Measurements from ENCODE around the gene SPATA22. TPM values are rescaled to one million over a fixed set of nuclear protein-coding genes. Genes with fewer than 3 reads are reported as not detected.

The SPATA22 gene
- total and polyA plus RNA-seq, 2 of the 4 experiments (the other 2 are of a cell fraction) = 0.18 to 0.29 TPM

DNA sequence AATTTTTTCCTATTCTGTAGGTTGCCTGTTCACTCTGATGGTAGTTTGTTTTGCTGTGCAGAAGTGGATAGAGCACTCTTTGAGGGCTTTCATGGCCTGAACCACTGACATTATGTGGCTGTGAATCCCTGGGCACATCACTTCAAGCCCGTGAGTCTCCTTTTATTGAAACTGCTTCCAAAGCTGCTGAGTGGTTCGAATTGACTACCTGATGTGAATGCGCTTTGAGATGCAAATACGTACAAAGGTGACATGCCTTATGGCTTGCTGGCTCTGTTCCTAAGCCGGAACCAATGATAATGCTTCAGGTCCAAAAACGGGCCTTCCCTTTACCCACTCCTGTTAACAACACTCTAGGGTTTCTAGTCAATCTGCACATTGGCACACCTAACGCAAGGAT, 38.5 kb upstream of the SPATA22 start:
- intact Hi-C loops (cut with micrococcal nuclease) = no loop called here
- H3K27me3 ChIP-seq (ENCODE audit: control insufficient read depth, insufficient read depth, low read length) = no peaks in the 10 kb centered on the region; the same call in 1 of the 2 replicates
- no peak overlapping the region for H2BK5ac ChIP-seq (ENCODE audit: low read depth, low read length, poor library complexity, severe bottlenecking)
- H2BK20ac ChIP-seq (ENCODE audit: low read depth, low read length) = no peak overlapping the region
- no peak overlapping the region for H3K23ac ChIP-seq (ENCODE audit: low read depth, low read length)
- no peak overlapping the region for H2BK15ac ChIP-seq (ENCODE audit: low read depth, low read length)
- H2AK5ac ChIP-seq (ENCODE audit: low read depth, low read length) = no peak overlapping the region
- dilution Hi-C loops (cut with HindIII; ENCODE audit: low sequenced_read_pairs, unreplicated experiment) = no loop called here
- no TSS peak for BruUV-seq (replicated peaks)
- no peaks in the 10 kb centered on the region for H3K36me3 ChIP-seq (ENCODE audit: control insufficient read depth, insufficient read depth, low read length)
- no peak overlapping the region for H3K27ac ChIP-seq (ENCODE audit: insufficient read depth, low read length)
- in situ Hi-C loops (cut with MboI; ENCODE audit: low sequenced_read_pairs) = no loop called here
- ChIA-PET CTCF (no interaction called here), POLR2A (ENCODE audit: unreplicated experiment) (no interaction called here)
- H3K9me3 ChIP-seq (ENCODE audit: control insufficient read depth, insufficient read depth, low read length) = no peaks in the 10 kb centered on the region
- no peaks in the 10 kb centered on the region for H4K20me1 ChIP-seq (ENCODE audit: insufficient read depth, low read length)
- H3K4me3 ChIP-seq (ENCODE audit: insufficient read depth, low read depth, low read length) = no peak overlapping the region
- H4K91ac ChIP-seq (ENCODE audit: insufficient read depth, low read depth, low read length) = no peak overlapping the region
- H2BK120ac ChIP-seq (ENCODE audit: low read depth, low read length) = no peak overlapping the region
- no peak overlapping the region for H2AK9ac ChIP-seq (replicated peaks; ENCODE audit: low read depth, low read length, poor library complexity)
- H3K9ac ChIP-seq (ENCODE audit: low read depth, low read length) = no peak overlapping the region
- H3K4me1 ChIP-seq (ENCODE audit: control insufficient read depth, insufficient read depth, low read length) = no peaks in the 10 kb centered on the region
- no peak overlapping the region for H3K18ac ChIP-seq (ENCODE audit: low read depth, low read length)
- H3K9me1 ChIP-seq (ENCODE audit: insufficient read depth, low read length) = no peaks in the 10 kb centered on the region
- no peak for ATAC-seq (ENCODE audit: low read depth)
- TF ChIP-seq MAZ (IDR thresholded peaks at IDR 0.05; ENCODE audit: borderline replicate concordance, low read depth, low read length) = no peak
- no peak for TF ChIP-seq POLR2A (IDR thresholded peaks at IDR 0.05; ENCODE audit: low read depth, low read length)
- TF ChIP-seq, protein P1, sequence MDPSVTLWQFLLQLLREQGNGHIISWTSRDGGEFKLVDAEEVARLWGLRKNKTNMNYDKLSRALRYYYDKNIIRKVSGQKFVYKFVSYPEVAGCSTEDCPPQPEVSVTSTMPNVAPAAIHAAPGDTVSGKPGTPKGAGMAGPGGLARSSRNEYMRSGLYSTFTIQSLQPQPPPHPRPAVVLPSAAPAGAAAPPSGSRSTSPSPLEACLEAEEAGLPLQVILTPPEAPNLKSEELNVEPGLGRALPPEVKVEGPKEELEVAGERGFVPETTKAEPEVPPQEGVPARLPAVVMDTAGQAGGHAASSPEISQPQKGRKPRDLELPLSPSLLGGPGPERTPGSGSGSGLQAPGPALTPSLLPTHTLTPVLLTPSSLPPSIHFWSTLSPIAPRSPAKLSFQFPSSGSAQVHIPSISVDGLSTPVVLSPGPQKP (IDR thresholded peaks at IDR 0.05; ENCODE audit: borderline replicate concordance, low read depth, low read length) = no peak
- no peak for TF ChIP-seq RAD21 (IDR thresholded peaks at IDR 0.05; ENCODE audit: low read length)
- no peak for TF ChIP-seq FOS (IDR thresholded peaks at IDR 0.05; ENCODE audit: low read depth, low read length)
- no peak for TF ChIP-seq MXI1 (IDR thresholded peaks at IDR 0.05; ENCODE audit: borderline replicate concordance, low read depth, low read length)
- TF ChIP-seq RFX5 (IDR thresholded peaks at IDR 0.05; ENCODE audit: low read depth, low read length) = no peak
- no peak overlapping the region for H3K14ac ChIP-seq (replicated peaks; ENCODE audit: low read depth, low read length)
- no peak for DNase-seq
- no peak overlapping the region for H2AFZ ChIP-seq (replicated peaks; ENCODE audit: low read length, poor library complexity)
- WGBS, 2 experiments (ENCODE audit: extremely low coverage in 2 of 2, insufficient read length in 1 of 2) = 80% methylated on average over 2 of the region's 7 CpGs; no CpG with 5 or more reads in 1 of the 2 experiments
- H3K79me1 ChIP-seq (ENCODE audit: low read depth in 1 of 2, low read length in 2 of 2) = no peaks in the 10 kb centered on the region
- H4K5ac ChIP-seq (ENCODE audit: low read depth, low read length) = no peak overlapping the region
- no peak overlapping the region for H4K8ac ChIP-seq (ENCODE audit: low read depth in 2 of 2, low read length in 2 of 2)
- no peak overlapping the region for H3K4ac ChIP-seq (ENCODE audit: low read depth, low read length)
- no peak overlapping the region for H3K4me2 ChIP-seq (ENCODE audit: low read depth, low read length)
- no peak overlapping the region for H3K56ac ChIP-seq (ENCODE audit: extremely low read depth, insufficient read depth, low read length)

All from IMR-90 (cell line).